ENCODE data around the gene CHEK2. TPM values are rescaled to one million over a fixed set of nuclear protein-coding genes. Genes with fewer than 3 reads are reported as not detected.

The CHEK2 gene
- total RNA-seq, 2 donors from 2014 or later, result 0.66 to 2.1 TPM

DNA sequence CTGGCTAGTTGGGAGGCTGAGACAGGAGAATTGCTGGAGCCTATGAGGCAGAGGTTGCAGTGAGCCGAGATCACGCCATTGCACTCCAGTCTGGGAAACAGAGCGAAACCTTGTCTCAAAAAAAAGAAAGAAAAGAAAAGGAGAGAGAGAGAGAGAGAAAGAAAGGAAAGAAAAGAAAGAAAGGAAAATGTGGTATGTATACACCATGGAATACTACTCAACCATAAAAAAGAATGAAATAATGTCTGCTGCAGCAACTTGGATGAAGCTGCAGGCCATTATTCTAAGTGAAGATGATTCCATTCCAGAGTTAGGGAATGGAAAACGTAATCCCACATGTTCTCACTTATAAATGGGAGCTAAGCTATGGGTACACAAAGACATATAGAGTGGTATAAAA is 92.8 kb downstream of the CHEK2 start:
- H3K36me3 ChIP-seq (replicated peaks in 1 of 2; ENCODE audit: insufficient read depth in 1 of 2, low read depth in 2 of 2), result no peaks in the 10 kb centered on the region
- DNase-seq (no peak), ATAC-seq (no peak)
- no peak overlapping the region for H3K4me3 ChIP-seq
- intact Hi-C loops (cut with DNase I), result no loop called here
- WGBS, 2 donors, result 89 to 99% methylated on average over 4 of the region's 4 CpGs
- no peak overlapping the region for H3K27ac ChIP-seq
- TF ChIP-seq, protein P1, sequence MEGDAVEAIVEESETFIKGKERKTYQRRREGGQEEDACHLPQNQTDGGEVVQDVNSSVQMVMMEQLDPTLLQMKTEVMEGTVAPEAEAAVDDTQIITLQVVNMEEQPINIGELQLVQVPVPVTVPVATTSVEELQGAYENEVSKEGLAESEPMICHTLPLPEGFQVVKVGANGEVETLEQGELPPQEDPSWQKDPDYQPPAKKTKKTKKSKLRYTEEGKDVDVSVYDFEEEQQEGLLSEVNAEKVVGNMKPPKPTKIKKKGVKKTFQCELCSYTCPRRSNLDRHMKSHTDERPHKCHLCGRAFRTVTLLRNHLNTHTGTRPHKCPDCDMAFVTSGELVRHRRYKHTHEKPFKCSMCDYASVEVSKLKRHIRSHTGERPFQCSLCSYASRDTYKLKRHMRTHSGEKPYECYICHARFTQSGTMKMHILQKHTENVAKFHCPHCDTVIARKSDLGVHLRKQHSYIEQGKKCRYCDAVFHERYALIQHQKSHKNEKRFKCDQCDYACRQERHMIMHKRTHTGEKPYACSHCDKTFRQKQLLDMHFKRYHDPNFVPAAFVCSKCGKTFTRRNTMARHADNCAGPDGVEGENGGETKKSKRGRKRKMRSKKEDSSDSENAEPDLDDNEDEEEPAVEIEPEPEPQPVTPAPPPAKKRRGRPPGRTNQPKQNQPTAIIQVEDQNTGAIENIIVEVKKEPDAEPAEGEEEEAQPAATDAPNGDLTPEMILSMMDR (IDR thresholded peaks at IDR 0.05), result no peak
- no peak for TF ChIP-seq POLR2A (IDR thresholded peaks at IDR 0.05)
- H3K4me1 ChIP-seq, result no peaks in the 10 kb centered on the region
- H3K9me3 ChIP-seq, result no peaks in the 10 kb centered on the region
- H3K27me3 ChIP-seq, result no peaks in the 10 kb centered on the region

DNA sequence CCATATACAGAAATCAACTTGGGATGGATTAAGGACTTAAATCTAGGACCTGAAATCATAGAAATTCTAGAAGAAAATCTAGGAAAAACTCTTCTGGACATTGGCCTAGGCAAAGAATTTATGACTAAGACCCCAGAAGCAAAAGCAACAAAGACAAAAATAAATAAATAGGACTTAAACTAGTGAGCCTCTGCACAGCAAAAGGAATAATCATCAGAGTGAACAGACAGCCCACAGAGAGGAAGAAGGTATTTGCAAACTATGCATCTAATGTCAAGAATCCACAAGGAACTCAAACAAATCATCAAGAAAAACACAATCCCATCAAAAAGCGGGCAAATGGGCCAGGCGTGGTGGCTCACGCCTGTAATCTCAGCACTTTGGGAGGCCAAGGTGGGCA is 94.4 kb downstream of the CHEK2 start:
- DNase-seq (no peak), ATAC-seq (no peak)
- 94 to 95% methylated on average over 3 of the region's 3 CpGs for WGBS, 2 donors
- H3K27ac ChIP-seq, result no peak overlapping the region
- TF ChIP-seq POLR2A (IDR thresholded peaks at IDR 0.05), result no peak
- TF ChIP-seq, protein P1 (IDR thresholded peaks at IDR 0.05), result no peak
- H3K9me3 ChIP-seq, result no peaks in the 10 kb centered on the region
- no peaks in the 10 kb centered on the region for H3K27me3 ChIP-seq
- H3K4me1 ChIP-seq, result peaks cover 4% of the 10 kb centered on the region
- no peak overlapping the region for H3K4me3 ChIP-seq
- no peaks in the 10 kb centered on the region for H3K36me3 ChIP-seq (replicated peaks in 1 of 2; ENCODE audit: insufficient read depth in 1 of 2, low read depth in 2 of 2)
- intact Hi-C loops (cut with DNase I), result no loop called here

DNA sequence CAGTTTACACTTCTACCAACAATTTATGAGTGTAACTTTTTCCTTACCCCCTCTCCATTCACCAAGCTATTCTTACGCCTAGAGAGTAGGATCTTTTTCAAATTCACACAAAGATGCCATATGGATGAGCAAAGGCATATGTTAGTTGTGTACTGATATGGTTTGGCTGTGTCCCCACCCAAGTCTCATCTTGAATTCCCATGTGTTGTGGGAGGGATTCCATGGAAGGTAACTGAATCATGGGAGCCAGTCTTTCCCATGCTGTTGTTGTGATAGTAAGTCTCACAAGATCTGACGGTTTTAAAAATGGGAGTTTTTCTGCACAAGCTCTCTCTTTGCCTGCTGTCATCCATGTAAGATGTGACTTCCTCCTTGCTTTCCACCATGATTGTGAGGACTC is 102.3 kb downstream of the CHEK2 start:
- 98% methylated on average over 2 of the region's 2 CpGs for WGBS, 2 donors
- Histone ChIP-seq H3K9me3 (no peaks in the 10 kb centered on the region), H3K27ac (no peak overlapping the region), H3K27me3 (no peaks in the 10 kb centered on the region), H3K4me3 (no peak overlapping the region), H3K4me1 (peaks cover 4% of the 10 kb centered on the region), H3K36me3 (replicated peaks in 1 of 2; ENCODE audit: insufficient read depth in 1 of 2, low read depth in 2 of 2) (no peaks in the 10 kb centered on the region)
- no peak for ATAC-seq
- intact Hi-C loops (cut with DNase I), result no loop called here
- TF ChIP-seq POLR2A (IDR thresholded peaks at IDR 0.05), result no peak
- TF ChIP-seq, protein P1 (IDR thresholded peaks at IDR 0.05), result no peak
- DNase-seq, result no peak

Small RNA genes lying within 50 kb of the gene (small RNA-seq; reads per million reads assigned to genes)
- not detected for gene RN7SL162P

Other genes with a start within 250 kb of the CHEK2 start
- gene TTC28, start 62.0 kb downstream of the CHEK2 start, total RNA-seq, result 10 to 100 TPM; 21.0 to 87.3 TPM
- gene HSCB, start 219 bp upstream of the CHEK2 start, total RNA-seq, result 10 to 100 TPM; 11.7 to 14.2 TPM
- gene CCDC117, start 30.9 kb upstream of the CHEK2 start, total RNA-seq, result 10 to 100 TPM; 13.8 to 16.3 TPM
- 100 to 1,000 TPM; 642 to 771 TPM for gene XBP1, start 58.7 kb upstream of the CHEK2 start, total RNA-seq
- 1 to 10 TPM; 7.8 to 8.6 TPM for gene ZNRF3, start 141.8 kb upstream of the CHEK2 start, total RNA-seq

Measured in body of pancreas (tissue), 4 donors.